ENCODE measurements around the gene ITGA8.
"Not testable (repeated sequence)": the region's sequence is repeated elsewhere in the genome, so short reads cannot be mapped to it uniquely, and the experiment has no call there.

Gene ITGA8

GRCh38 chr10:15550950-15551349, 168.8 kb downstream of the ITGA8 start:
- DNase-seq (ENCODE audit: low read depth), result no peak

- DNase-seq (ENCODE audit: low read depth), result no peak
These were observed 171.4 kb downstream of the ITGA8 start for GRCh38 chr10:15548331-15548730.

GRCh38 chr10:15546606-15547005, 173.1 kb downstream of the ITGA8 start:
- DNase-seq (ENCODE audit: low read depth), result no peak

GRCh38 chr10:15545884-15546283, 173.8 kb downstream of the ITGA8 start:
- DNase-seq (ENCODE audit: low read depth), result no peak

GRCh38 chr10:15545266-15545665, 174.5 kb downstream of the ITGA8 start:
- no peak for DNase-seq (ENCODE audit: low read depth)

- no peak for DNase-seq (ENCODE audit: low read depth)
These were observed 175.7 kb downstream of the ITGA8 start for GRCh38 chr10:15543994-15544393.

GRCh38 chr10:15542817-15543216, 176.9 kb downstream of the ITGA8 start:
- no peak for DNase-seq (ENCODE audit: low read depth)

- no peak for DNase-seq (ENCODE audit: low read depth)
These were observed 178.3 kb downstream of the ITGA8 start for GRCh38 chr10:15541376-15541775.

- DNase-seq (ENCODE audit: low read depth), result no peak
These were observed 179.0 kb downstream of the ITGA8 start for GRCh38 chr10:15540727-15541126.

GRCh38 chr10:15539262-15539661, 180.5 kb downstream of the ITGA8 start:
- DNase-seq (ENCODE audit: low read depth), result no peak

- DNase-seq (ENCODE audit: low read depth), result not testable (repeated sequence)
These were observed 184.7 kb downstream of the ITGA8 start for GRCh38 chr10:15534928-15535538.

- no peak for DNase-seq (ENCODE audit: low read depth)
These were observed 187.6 kb downstream of the ITGA8 start for GRCh38 chr10:15531927-15532722.

- DNase-seq (ENCODE audit: low read depth), result no peak
These were observed 190.9 kb downstream of the ITGA8 start for GRCh38 chr10:15528859-15529239.

- DNase-seq (ENCODE audit: low read depth), result no peak
These were observed 193.0 kb downstream of the ITGA8 start for GRCh38 chr10:15526754-15527153.

GRCh38 chr10:15521328-15521903, 198.3 kb downstream of the ITGA8 start:
- DNase-seq (ENCODE audit: low read depth), result no peak

- DNase-seq (ENCODE audit: low read depth), result no peak
These were observed 201.5 kb downstream of the ITGA8 start for GRCh38 chr10:15518250-15518649.

GRCh38 chr10:15516256-15517085, 203.3 kb downstream of the ITGA8 start:
- DNase-seq (ENCODE audit: low read depth), result no peak

- no peak for DNase-seq (ENCODE audit: low read depth)
These were observed 204.5 kb downstream of the ITGA8 start for GRCh38 chr10:15515202-15515601.

GRCh38 chr10:15510963-15511362, 208.8 kb downstream of the ITGA8 start:
- DNase-seq (ENCODE audit: low read depth), result no peak

GRCh38 chr10:15505329-15505728, 214.4 kb downstream of the ITGA8 start:
- DNase-seq (ENCODE audit: low read depth), result no peak

GRCh38 chr10:15504101-15504840, 215.5 kb downstream of the ITGA8 start:
- no peak for DNase-seq (ENCODE audit: low read depth)
